Subcutaneous adipose tissue (tissue), 4 donors: ENCODE results near the gene ADI1. TPM values are rescaled to one million over a fixed set of nuclear protein-coding genes. Genes with fewer than 3 reads are reported as not detected.

Experiments used
- CTCF ChIP-seq: fragments of 450-650 bp; IDR thresholded peaks from one replicate; pipeline ENCODE4 v1.5.1; 2016; ENCODE audit warnings: low read depth, mild to moderate bottlenecking, control low read depth, antibody characterized with exemption, moderate library complexity
- total RNA-seq, 4 donors: library from RNA; depleted of rRNA; stranded (reverse); fragments of >200 nt; gene quantifications; one replicate each; pipeline ENCODE4 v1.1.0, GENCODE V29; 2016

The ADI1 gene
- 10 to 100 TPM; 40.6 to 92.4 (median 77.6) TPM for total RNA-seq

GRCh38 chr2:3519255-3520205, at the start of gene ADI1:
Gene ADI1 (minus strand): TSS chr2:3519531. CDS start chr2:3519487, 44 bp downstream.
- TF ChIP-seq CTCF, result no peak

- TF ChIP-seq CTCF, result no peak
These were observed 47.5 kb upstream of the ADI1 start for GRCh38 chr2:3566806-3567205.

GRCh38 chr2:3565117-3565516, 45.8 kb upstream of the ADI1 start:
- no peak for TF ChIP-seq CTCF

- no peak for TF ChIP-seq CTCF
These were observed 44.2 kb upstream of the ADI1 start for GRCh38 chr2:3563521-3563976.

GRCh38 chr2:3558205-3559014, 39.1 kb upstream of the ADI1 start, which contains the start of gene RNASEH1:
Gene RNASEH1 (minus strand): TSS chr2:3558333. CDS start chr2:3558260, 73 bp downstream.
- no peak for TF ChIP-seq CTCF

GRCh38 chr2:3557639-3558204, 38.4 kb upstream of the ADI1 start:
- no peak for TF ChIP-seq CTCF
